NT2/D1 (cell line): ENCODE data around the gene TMEM258.

Source experiments
- SUZ12 ChIP-seq: IDR thresholded peaks from 2 replicates; pipeline ENCODE4 v1.6.1; 2011; ENCODE audit not compliant: insufficient read length, insufficient read depth; ENCODE audit errors: extremely low read depth
- ZNF274 ChIP-seq: IDR thresholded peaks from 2 replicates; pipeline ENCODE4 v1.6.1; 2011; ENCODE audit warnings: mild to moderate bottlenecking, low read depth, low read length

GRCh38 chr11:61774411-61774810 is 18.0 kb downstream of the TMEM258 start:
- TF ChIP-seq SUZ12 (no peak), ZNF274 (no peak)
